K562 (cell line): ENCODE measurements around the gene RNF212B. TPM values are rescaled to one million over a fixed set of nuclear protein-coding genes. Genes with fewer than 3 reads are reported as not detected.

Source experiments
- ARID1B ChIP-seq: fragments of 450-650 bp; IDR thresholded peaks from 2 replicates; pipeline ENCODE4 v1.6.1; 2016; ENCODE audit warnings: antibody characterized with exemption, mild to moderate bottlenecking, inconsistent platforms
- ATF7 ChIP-seq: fragments of 450-650 bp; IDR thresholded peaks from 2 replicates; pipeline ENCODE4 v1.7.1; 2014; ENCODE audit warnings: mild to moderate bottlenecking, moderate library complexity
- BRF2 ChIP-seq: IDR thresholded peaks from 3 replicates; pipeline ENCODE4 v1.6.1; 2011; ENCODE audit warnings: borderline replicate concordance, mild to moderate bottlenecking; ENCODE audit not compliant: insufficient read length, insufficient read depth
- CREM ChIP-seq: IDR thresholded peaks from 2 replicates; pipeline ENCODE4 v1.6.1; 2014; ENCODE audit warnings: antibody characterized with exemption, low read depth
- MXI1 ChIP-seq: IDR thresholded peaks from 2 replicates; pipeline ENCODE4 v1.6.1; 2011; ENCODE audit warnings: low read depth, mild to moderate bottlenecking, improper control_type of control experiment, low read length
- NFIX ChIP-seq: fragments of 250-450 bp; sonication (Bioruptor Pico); IDR thresholded peaks from 2 replicates; pipeline ENCODE4 v1.4.0; 2020; ENCODE audit warnings: low read depth, mild to moderate bottlenecking, moderate library complexity
- NUFIP1 ChIP-seq: fragments of 450-650 bp; IDR thresholded peaks from 2 replicates; pipeline ENCODE4 v1.6.1; 2018; ENCODE audit not compliant: partially characterized antibody
- SAFB ChIP-seq: fragments of 200-400 bp; formaldehyde crosslinking; IDR thresholded peaks from 2 replicates; pipeline ENCODE4 v1.6.1; 2017; ENCODE audit warnings: low read depth, low read length, borderline replicate concordance
- TBP ChIP-seq: optimal IDR thresholded peaks from 2 replicates; pipeline ENCODE3; 2011; ENCODE audit warnings: low read depth, low read length, improper control_type of control experiment
- ZBTB26 ChIP-seq: fragments of 450-650 bp; formaldehyde crosslinking; IDR thresholded peaks from 2 replicates; pipeline ENCODE4 v1.4.0; 2022; ENCODE audit warnings: missing genetic modification characterization
- ZNF324 ChIP-seq: fragments of 250-450 bp; sonication (Bioruptor Pico); IDR thresholded peaks from 2 replicates; pipeline ENCODE4 v1.4.0; 2020; ENCODE audit warnings: mild to moderate bottlenecking
- polyA plus RNA-seq, 8 experiments: library from polyadenylated mRNA; depleted of rRNA in 4 of 8; stranded (reverse) in 5 of 8; unstranded in 3 of 8; fragments of >200 nt; fragmentation: Nextera tagmentation in 2 of 8; fragmentation: Illumina TruSeq in 1 of 8; extraction: Ambion mirVana in 2 of 8; extraction: Trizol in 1 of 8; gene quantifications; 2 replicates each; pipeline versions ENCODE4 v1.2.1 to v1.2.3, GENCODE V29; 2011 to 2014; ENCODE audit warnings: inconsistent platforms in 1 of 8, missing spikeins in 1 of 8
- total RNA-seq, 7 experiments: library from RNA; depleted of rRNA in 6 of 7; stranded (reverse); fragments of >200 nt in 6 of 7; fragmentation: Illumina TruSeq in 2 of 7; extraction: Trizol in 2 of 7; gene quantifications; 2 replicates each; pipeline versions ENCODE4 v1.2.1 to v1.2.3, GENCODE V29; 2011 to 2021; ENCODE audit warnings: low replicate concordance in 1 of 7
- TF ChIP-seq, protein P1 (sequence below): fragments of 200-800 bp; sonication (Bioruptor generic); IDR thresholded peaks from 2 replicates; pipeline ENCODE4 v1.6.1; 2016; ENCODE audit warnings: missing genetic modification characterization, missing compliant biosample characterization
- TF ChIP-seq, protein P2 (sequence below), 3 experiments: IDR thresholded peaks in 2 of 3; conservative IDR thresholded peaks in 1 of 3; 2 replicates each; pipeline ENCODE4 v1.5.1; 2011 to 2012; ENCODE audit warnings: low read length in 3 of 3, mild to moderate bottlenecking in 3 of 3, control low read depth in 2 of 3, improper control_type of control experiment in 1 of 3, inconsistent platforms in 1 of 3, low read depth in 1 of 3, mixed read lengths in 1 of 3, moderate library complexity in 1 of 3; ENCODE audit not compliant: insufficient read depth in 2 of 3
- TF ChIP-seq, protein P3 (sequence below): IDR thresholded peaks from 3 replicates; pipeline ENCODE4 v1.6.1; 2011; ENCODE audit warnings: borderline replicate concordance, mild to moderate bottlenecking, moderate library complexity; ENCODE audit not compliant: insufficient read length; ENCODE audit errors: extremely low read depth

RNF212B gene
- total and polyA plus RNA-seq, 9 of the 15 experiments (the other 6 are each of a cell fraction or from before 2014, with no cell fraction given) = 0.15 to 0.43 (median 0.27) TPM; not detected in 3

- TF ChIP-seq, protein P1, sequence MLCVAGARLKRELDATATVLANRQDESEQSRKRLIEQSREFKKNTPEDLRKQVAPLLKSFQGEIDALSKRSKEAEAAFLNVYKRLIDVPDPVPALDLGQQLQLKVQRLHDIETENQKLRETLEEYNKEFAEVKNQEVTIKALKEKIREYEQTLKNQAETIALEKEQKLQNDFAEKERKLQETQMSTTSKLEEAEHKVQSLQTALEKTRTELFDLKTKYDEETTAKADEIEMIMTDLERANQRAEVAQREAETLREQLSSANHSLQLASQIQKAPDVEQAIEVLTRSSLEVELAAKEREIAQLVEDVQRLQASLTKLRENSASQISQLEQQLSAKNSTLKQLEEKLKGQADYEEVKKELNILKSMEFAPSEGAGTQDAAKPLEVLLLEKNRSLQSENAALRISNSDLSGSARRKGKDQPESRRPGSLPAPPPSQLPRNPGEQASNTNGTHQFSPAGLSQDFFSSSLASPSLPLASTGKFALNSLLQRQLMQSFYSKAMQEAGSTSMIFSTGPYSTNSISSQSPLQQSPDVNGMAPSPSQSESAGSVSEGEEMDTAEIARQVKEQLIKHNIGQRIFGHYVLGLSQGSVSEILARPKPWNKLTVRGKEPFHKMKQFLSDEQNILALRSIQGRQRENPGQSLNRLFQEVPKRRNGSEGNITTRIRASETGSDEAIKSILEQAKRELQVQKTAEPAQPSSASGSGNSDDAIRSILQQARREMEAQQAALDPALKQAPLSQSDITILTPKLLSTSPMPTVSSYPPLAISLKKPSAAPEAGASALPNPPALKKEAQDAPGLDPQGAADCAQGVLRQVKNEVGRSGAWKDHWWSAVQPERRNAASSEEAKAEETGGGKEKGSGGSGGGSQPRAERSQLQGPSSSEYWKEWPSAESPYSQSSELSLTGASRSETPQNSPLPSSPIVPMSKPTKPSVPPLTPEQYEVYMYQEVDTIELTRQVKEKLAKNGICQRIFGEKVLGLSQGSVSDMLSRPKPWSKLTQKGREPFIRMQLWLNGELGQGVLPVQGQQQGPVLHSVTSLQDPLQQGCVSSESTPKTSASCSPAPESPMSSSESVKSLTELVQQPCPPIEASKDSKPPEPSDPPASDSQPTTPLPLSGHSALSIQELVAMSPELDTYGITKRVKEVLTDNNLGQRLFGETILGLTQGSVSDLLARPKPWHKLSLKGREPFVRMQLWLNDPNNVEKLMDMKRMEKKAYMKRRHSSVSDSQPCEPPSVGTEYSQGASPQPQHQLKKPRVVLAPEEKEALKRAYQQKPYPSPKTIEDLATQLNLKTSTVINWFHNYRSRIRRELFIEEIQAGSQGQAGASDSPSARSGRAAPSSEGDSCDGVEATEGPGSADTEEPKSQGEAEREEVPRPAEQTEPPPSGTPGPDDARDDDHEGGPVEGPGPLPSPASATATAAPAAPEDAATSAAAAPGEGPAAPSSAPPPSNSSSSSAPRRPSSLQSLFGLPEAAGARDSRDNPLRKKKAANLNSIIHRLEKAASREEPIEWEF (CRISPR knock-in tag) = no peak
- peak; percentile 80 for TF ChIP-seq CREM
- peak; percentile 19; the same call in 1 of the 2 replicates for TF ChIP-seq MXI1
- TF ChIP-seq, protein P2, sequence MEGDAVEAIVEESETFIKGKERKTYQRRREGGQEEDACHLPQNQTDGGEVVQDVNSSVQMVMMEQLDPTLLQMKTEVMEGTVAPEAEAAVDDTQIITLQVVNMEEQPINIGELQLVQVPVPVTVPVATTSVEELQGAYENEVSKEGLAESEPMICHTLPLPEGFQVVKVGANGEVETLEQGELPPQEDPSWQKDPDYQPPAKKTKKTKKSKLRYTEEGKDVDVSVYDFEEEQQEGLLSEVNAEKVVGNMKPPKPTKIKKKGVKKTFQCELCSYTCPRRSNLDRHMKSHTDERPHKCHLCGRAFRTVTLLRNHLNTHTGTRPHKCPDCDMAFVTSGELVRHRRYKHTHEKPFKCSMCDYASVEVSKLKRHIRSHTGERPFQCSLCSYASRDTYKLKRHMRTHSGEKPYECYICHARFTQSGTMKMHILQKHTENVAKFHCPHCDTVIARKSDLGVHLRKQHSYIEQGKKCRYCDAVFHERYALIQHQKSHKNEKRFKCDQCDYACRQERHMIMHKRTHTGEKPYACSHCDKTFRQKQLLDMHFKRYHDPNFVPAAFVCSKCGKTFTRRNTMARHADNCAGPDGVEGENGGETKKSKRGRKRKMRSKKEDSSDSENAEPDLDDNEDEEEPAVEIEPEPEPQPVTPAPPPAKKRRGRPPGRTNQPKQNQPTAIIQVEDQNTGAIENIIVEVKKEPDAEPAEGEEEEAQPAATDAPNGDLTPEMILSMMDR (IDR thresholded peaks at IDR 0.05 in 2 of 3, conservative IDR thresholded peaks at IDR 0.05 in 1 of 3; ENCODE audit: insufficient read depth in 2 of 3, low read depth in 1 of 3, low read length in 3 of 3) = peak; percentile 65 to 76 (median 66)
- peak; percentile 77 for TF ChIP-seq SAFB
- TF ChIP-seq NFIX = no peak
- peak; percentile 58; the same call in 1 of the 2 replicates for TF ChIP-seq ARID1B
- TF ChIP-seq NUFIP1 = no peak
- TF ChIP-seq ZBTB26 = no peak
- TF ChIP-seq TBP = peak; percentile 72
- TF ChIP-seq, protein P3, sequence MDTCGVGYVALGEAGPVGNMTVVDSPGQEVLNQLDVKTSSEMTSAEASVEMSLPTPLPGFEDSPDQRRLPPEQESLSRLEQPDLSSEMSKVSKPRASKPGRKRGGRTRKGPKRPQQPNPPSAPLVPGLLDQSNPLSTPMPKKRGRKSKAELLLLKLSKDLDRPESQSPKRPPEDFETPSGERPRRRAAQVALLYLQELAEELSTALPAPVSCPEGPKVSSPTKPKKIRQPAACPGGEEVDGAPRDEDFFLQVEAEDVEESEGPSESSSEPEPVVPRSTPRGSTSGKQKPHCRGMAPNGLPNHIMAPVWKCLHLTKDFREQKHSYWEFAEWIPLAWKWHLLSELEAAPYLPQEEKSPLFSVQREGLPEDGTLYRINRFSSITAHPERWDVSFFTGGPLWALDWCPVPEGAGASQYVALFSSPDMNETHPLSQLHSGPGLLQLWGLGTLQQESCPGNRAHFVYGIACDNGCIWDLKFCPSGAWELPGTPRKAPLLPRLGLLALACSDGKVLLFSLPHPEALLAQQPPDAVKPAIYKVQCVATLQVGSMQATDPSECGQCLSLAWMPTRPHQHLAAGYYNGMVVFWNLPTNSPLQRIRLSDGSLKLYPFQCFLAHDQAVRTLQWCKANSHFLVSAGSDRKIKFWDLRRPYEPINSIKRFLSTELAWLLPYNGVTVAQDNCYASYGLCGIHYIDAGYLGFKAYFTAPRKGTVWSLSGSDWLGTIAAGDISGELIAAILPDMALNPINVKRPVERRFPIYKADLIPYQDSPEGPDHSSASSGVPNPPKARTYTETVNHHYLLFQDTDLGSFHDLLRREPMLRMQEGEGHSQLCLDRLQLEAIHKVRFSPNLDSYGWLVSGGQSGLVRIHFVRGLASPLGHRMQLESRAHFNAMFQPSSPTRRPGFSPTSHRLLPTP = no peak
- TF ChIP-seq ATF7 = peak; percentile 87
- no peak for TF ChIP-seq BRF2
- TF ChIP-seq ZNF324 = no peak
Measured at GRCh38 chr14:23301288-23301968, 63.7 kb downstream of the RNF212B start (continued).
